Coronary artery (tissue), 2 donors: ENCODE data around the gene TRIM49.
"Not testable (repeated sequence)": the region's sequence is repeated elsewhere in the genome, so short reads cannot be mapped to it uniquely, and the experiment has no call there.

Source experiments
- DNase-seq: peaks from one replicate; pipeline ENCODE4 v3.0.0-alpha.2; 2017; ENCODE audit warnings: low spot score
- H3K27ac ChIP-seq, 2 donors: fragments of 200-600 bp; sonication (generic); one replicate each; pipeline ENCODE4 v1.5.1; 2016 to 2019
- H3K4me3 ChIP-seq: fragments of 200-600 bp; sonication (generic); 2 replicates; pipeline ENCODE4 v1.5.1; 2016; ENCODE audit warnings: mild to moderate bottlenecking, moderate library complexity

TRIM49 gene

GRCh38 chr11:89808475-89808874, at the start of gene TRIM49:
Gene TRIM49, minus strand, starts transcription at chr11:89808575. Its CDS starts 4,106 bp downstream, at chr11:89804469.
- not testable (repeated sequence) for DNase-seq, H3K4me3 ChIP-seq, H3K27ac ChIP-seq

- DNase-seq, H3K27ac ChIP-seq, H3K4me3 ChIP-seq: not testable (repeated sequence)
Measured at GRCh38 chr11:89826694-89827093, 18.3 kb upstream of the TRIM49 start.

GRCh38 chr11:89820008-89820407, 11.6 kb upstream of the TRIM49 start:
- H3K27ac ChIP-seq, H3K4me3 ChIP-seq, DNase-seq: not testable (repeated sequence)

GRCh38 chr11:89813535-89813934, 5.2 kb upstream of the TRIM49 start:
- DNase-seq, H3K27ac ChIP-seq, H3K4me3 ChIP-seq: not testable (repeated sequence)

GRCh38 chr11:89787506-89788063, 20.8 kb downstream of the TRIM49 start:
- not testable (repeated sequence) for DNase-seq, H3K27ac ChIP-seq, H3K4me3 ChIP-seq

GRCh38 chr11:89785726-89786125, 22.6 kb downstream of the TRIM49 start:
- DNase-seq, H3K4me3 ChIP-seq, H3K27ac ChIP-seq: not testable (repeated sequence)

GRCh38 chr11:89750822-89751221, 57.6 kb downstream of the TRIM49 start:
- not testable (repeated sequence) for H3K27ac ChIP-seq, DNase-seq, H3K4me3 ChIP-seq
